ENCODE results near the gene PMEL. TPM values are rescaled to one million over a fixed set of nuclear protein-coding genes. Genes with fewer than 3 reads are reported as not detected.
"Not testable (repeated sequence)": the region's sequence is repeated elsewhere in the genome, so short reads cannot be mapped to it uniquely, and the experiment has no call there.

The PMEL gene
- total and polyA plus RNA-seq, 2 of the 4 experiments (the other 2 are of a cell fraction): 1.4 to 5.8 TPM

GRCh38 chr12:55923648-55924047, 42.2 kb downstream of the PMEL start:
- H2BK120ac ChIP-seq (ENCODE audit: low read depth, low read length); H3K18ac ChIP-seq (ENCODE audit: low read depth, low read length); dilution Hi-C loops (cut with HindIII; ENCODE audit: low sequenced_read_pairs, unreplicated experiment); intact Hi-C loops (cut with micrococcal nuclease); H3K4me3 ChIP-seq (ENCODE audit: insufficient read depth, low read depth, low read length); H2AK5ac ChIP-seq (ENCODE audit: low read depth, low read length); H3K4me1 ChIP-seq (ENCODE audit: control insufficient read depth, insufficient read depth, low read length); H3K27ac ChIP-seq (ENCODE audit: insufficient read depth, low read length); H2AK9ac ChIP-seq (replicated peaks; ENCODE audit: low read depth, low read length, poor library complexity); H4K91ac ChIP-seq (ENCODE audit: insufficient read depth, low read depth, low read length); H3K14ac ChIP-seq (replicated peaks; ENCODE audit: low read depth, low read length); H2BK20ac ChIP-seq (ENCODE audit: low read depth, low read length); H3K36me3 ChIP-seq (ENCODE audit: control insufficient read depth, insufficient read depth, low read length); H2BK5ac ChIP-seq (ENCODE audit: low read depth, low read length, poor library complexity, severe bottlenecking); BruUV-seq (replicated peaks); H4K5ac ChIP-seq (ENCODE audit: low read depth, low read length); H3K4ac ChIP-seq (ENCODE audit: low read depth, low read length); H3K9me3 ChIP-seq (ENCODE audit: control insufficient read depth, insufficient read depth, low read length); ATAC-seq (ENCODE audit: low read depth); H3K4me2 ChIP-seq (ENCODE audit: low read depth, low read length); H3K56ac ChIP-seq (ENCODE audit: extremely low read depth, insufficient read depth, low read length); H3K9ac ChIP-seq (ENCODE audit: low read depth, low read length); H2AFZ ChIP-seq (replicated peaks; ENCODE audit: low read length, poor library complexity); H3K27me3 ChIP-seq (ENCODE audit: control insufficient read depth, insufficient read depth, low read length); H3K23ac ChIP-seq (ENCODE audit: low read depth, low read length); DNase-seq; H4K8ac ChIP-seq (ENCODE audit: low read depth in 2 of 2, low read length in 2 of 2); CTCF ChIA-PET; H2BK15ac ChIP-seq (ENCODE audit: low read depth, low read length); H4K20me1 ChIP-seq (ENCODE audit: insufficient read depth, low read length): not testable (repeated sequence)
- in situ Hi-C loops (cut with MboI; ENCODE audit: low sequenced_read_pairs): loop anchor here (10.0 kb wide), 1 partner anchor 99 kb away; the partner anchor contains the start of gene DNAJC14
- peaks cover 37 to 70% of the 10 kb centered on the region in 2 experiments for H3K79me1 ChIP-seq (ENCODE audit: low read depth in 1 of 2, low read length in 2 of 2)
- H3K9me1 ChIP-seq (ENCODE audit: insufficient read depth, low read length): peaks cover 14% of the 10 kb centered on the region; the same call in 1 of the 2 replicates
- POLR2A ChIA-PET (ENCODE audit: unreplicated experiment): interaction anchor here (0.7 kb wide), 1 partner anchor 367 kb away, joined by 4 read pairs; no protein-coding TSS in a partner anchor
- 100% methylated on average over 3 of the region's 9 CpGs; no CpG with 5 or more reads in 1 of the 2 experiments for WGBS, 2 experiments (ENCODE audit: extremely low coverage in 2 of 2, insufficient read length in 1 of 2)

All from IMR-90 (cell line).